Glutamatergic neuron (in vitro differentiated cells): ENCODE data around the gene ZXDC. TPM values are rescaled to one million over a fixed set of nuclear protein-coding genes. Genes with fewer than 3 reads are reported as not detected.

ENCODE experiments used
- DNase-seq: peaks from one replicate; pipeline ENCODE4 v3.0.0; 2022
- H3K27ac Mint-ChIP-seq: one replicate; pipeline ENCODE4 v1.8.0; 2020; ENCODE audit warnings: mild to moderate bottlenecking, mixed read lengths, inconsistent platforms; ENCODE audit not compliant: unreplicated experiment
- H3K27me3 Mint-ChIP-seq: one replicate; pipeline ENCODE4 v1.8.0; 2020; ENCODE audit warnings: mild to moderate bottlenecking, moderate library complexity, mixed read lengths, inconsistent platforms; ENCODE audit not compliant: unreplicated experiment
- H3K36me3 Mint-ChIP-seq: one replicate; pipeline ENCODE4 v1.8.0; 2020; ENCODE audit warnings: mild to moderate bottlenecking, mixed read lengths, inconsistent platforms; ENCODE audit not compliant: unreplicated experiment
- H3K4me1 Mint-ChIP-seq: one replicate; pipeline ENCODE4 v1.8.0; 2020; ENCODE audit warnings: mild to moderate bottlenecking, low read depth, mixed read lengths, inconsistent platforms; ENCODE audit not compliant: unreplicated experiment
- H3K4me3 Mint-ChIP-seq: one replicate; pipeline ENCODE4 v1.8.0; 2020; ENCODE audit warnings: mild to moderate bottlenecking, mixed read lengths, inconsistent platforms; ENCODE audit not compliant: unreplicated experiment
- H3K9me3 Mint-ChIP-seq: one replicate; pipeline ENCODE4 v1.8.0; 2020; ENCODE audit warnings: mild to moderate bottlenecking, moderate library complexity, mixed read lengths, inconsistent platforms; ENCODE audit not compliant: unreplicated experiment
- CTCF ChIP-seq: fragments of 200-600 bp; sonication (generic); IDR thresholded peaks from one replicate; pipeline ENCODE4 v1.5.0; 2021; ENCODE audit not compliant: partially characterized antibody, unreplicated experiment
- total RNA-seq: library from RNA; stranded (reverse); fragmentation: NEBNext Ultra II Directional; extraction: Animal tissue kit (Norgen Biotek cat#: 25700); gene quantifications from one replicate; pipeline ENCODE4 v1.2.1, GENCODE V29; 2021; ENCODE audit not compliant: unreplicated experiment

ZXDC gene
- total RNA-seq, 1 donor from 2014 or later = 39.5 TPM

DNA sequence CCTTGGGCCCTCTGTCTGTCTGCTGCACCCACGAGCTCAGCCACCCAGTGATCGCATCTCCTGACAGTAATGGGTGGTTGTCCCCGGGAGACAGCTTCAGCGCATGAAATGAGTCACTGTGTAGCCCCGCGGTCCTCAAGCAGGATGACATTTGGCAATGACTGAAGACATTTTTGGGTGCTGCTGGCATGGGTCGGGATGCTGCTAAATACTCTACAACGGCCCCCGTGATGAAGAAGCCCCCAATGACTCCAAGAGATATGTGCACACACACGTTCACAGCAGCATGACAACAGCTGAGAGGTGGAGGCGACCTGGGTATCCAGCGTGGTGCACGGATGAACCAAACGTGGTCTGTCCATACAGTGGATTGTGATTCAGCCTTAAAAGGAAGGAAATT lies 17.4 kb upstream of the ZXDC start:
- no peak for DNase-seq
- TF ChIP-seq CTCF = no peak
- H3K9me3 Mint-ChIP-seq = peaks cover 1% of the 10 kb centered on the region
- no peak overlapping the region for H3K27ac Mint-ChIP-seq
- H3K4me3 Mint-ChIP-seq = no peak overlapping the region
- H3K36me3 Mint-ChIP-seq = no peaks in the 10 kb centered on the region
- H3K4me1 Mint-ChIP-seq = peaks cover 13% of the 10 kb centered on the region
- peaks cover 4% of the 10 kb centered on the region for H3K27me3 Mint-ChIP-seq

DNA sequence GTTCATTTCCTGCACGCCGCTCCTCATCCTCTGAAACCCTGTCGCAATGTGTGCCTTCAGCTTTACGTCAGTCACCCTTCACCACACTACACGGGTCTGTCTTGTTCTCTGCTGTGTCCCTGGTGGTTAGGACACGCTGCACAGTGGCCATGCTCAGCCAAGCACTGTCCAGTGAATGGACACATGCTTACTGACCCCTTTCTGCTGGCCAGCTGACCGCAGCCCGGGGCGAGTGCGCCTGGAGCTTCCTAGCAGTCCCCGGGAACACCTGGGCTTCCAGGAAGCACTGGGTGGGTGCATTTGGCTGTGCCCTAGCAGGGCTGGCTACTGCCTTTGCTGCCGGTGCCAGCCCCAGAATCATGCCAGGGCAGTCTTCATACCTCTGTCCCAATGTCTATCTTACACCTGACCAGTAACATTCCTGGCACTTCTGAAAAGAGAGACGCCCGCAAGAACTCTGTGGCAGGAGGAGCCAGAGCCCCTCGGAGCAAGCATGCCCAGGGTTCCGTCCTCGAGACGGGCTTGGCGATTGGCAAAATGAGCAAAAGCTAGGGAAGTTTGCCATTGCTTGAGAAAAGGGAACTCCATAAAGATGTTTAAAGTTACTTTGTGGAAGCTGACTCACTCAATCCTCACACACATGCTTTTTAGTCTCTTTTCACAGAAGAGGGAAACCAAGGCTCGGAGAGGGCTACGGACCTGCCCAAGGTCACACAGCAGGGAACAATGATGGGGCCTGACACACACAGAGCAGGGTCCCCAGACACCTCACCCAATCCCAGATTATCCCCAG lies 15.7 kb upstream of the ZXDC start:
- H3K4me3 Mint-ChIP-seq = no peak overlapping the region
- no peaks in the 10 kb centered on the region for H3K36me3 Mint-ChIP-seq
- H3K27ac Mint-ChIP-seq = no peak overlapping the region
- peaks cover 16% of the 10 kb centered on the region for H3K4me1 Mint-ChIP-seq
- peaks cover 4% of the 10 kb centered on the region for H3K27me3 Mint-ChIP-seq
- no peak for TF ChIP-seq CTCF
- H3K9me3 Mint-ChIP-seq = no peaks in the 10 kb centered on the region
- no peak for DNase-seq

GRCh38 chr3:126490619-126491018 lies 14.9 kb upstream of the ZXDC start:
- Mint-ChIP-seq H3K27ac (no peak overlapping the region), H3K36me3 (no peaks in the 10 kb centered on the region), H3K4me3 (no peak overlapping the region), H3K4me1 (peaks cover 20% of the 10 kb centered on the region), H3K27me3 (peaks cover 2% of the 10 kb centered on the region), H3K9me3 (peaks cover 1% of the 10 kb centered on the region)
- no peak for TF ChIP-seq CTCF
- no peak for DNase-seq

- peaks cover 28% of the 10 kb centered on the region for H3K4me1 Mint-ChIP-seq
- H3K27ac Mint-ChIP-seq = no peak overlapping the region
- no peak overlapping the region for H3K4me3 Mint-ChIP-seq
- no peaks in the 10 kb centered on the region for H3K36me3 Mint-ChIP-seq
- H3K9me3 Mint-ChIP-seq = peaks cover 1% of the 10 kb centered on the region
- H3K27me3 Mint-ChIP-seq = peaks cover 2% of the 10 kb centered on the region
- no peak for TF ChIP-seq CTCF
- DNase-seq = no peak
Measured at GRCh38 chr3:126488886-126489569, 13.3 kb upstream of the ZXDC start.

- H3K4me1 Mint-ChIP-seq = peaks cover 29% of the 10 kb centered on the region
- H3K27ac Mint-ChIP-seq = no peak overlapping the region
- no peaks in the 10 kb centered on the region for H3K36me3 Mint-ChIP-seq
- no peak overlapping the region for H3K4me3 Mint-ChIP-seq
- TF ChIP-seq CTCF = no peak
- peaks cover 1% of the 10 kb centered on the region for H3K9me3 Mint-ChIP-seq
- peaks cover 2% of the 10 kb centered on the region for H3K27me3 Mint-ChIP-seq
- no peak for DNase-seq
Measured at GRCh38 chr3:126488185-126488584, 12.5 kb upstream of the ZXDC start.
